Osteoblast (primary cell): Measurements from ENCODE around the gene ERO1A. TPM values are rescaled to one million over a fixed set of nuclear protein-coding genes. Genes with fewer than 3 reads are reported as not detected.

Source experiments
- DNase-seq: peaks from one replicate; pipeline ENCODE4 v3.0.0; 2011; ENCODE audit warnings: low spot score, mixed read lengths; ENCODE audit not compliant: insufficient read length; ENCODE audit errors: missing footprints
- H2AFZ ChIP-seq: 2 replicates; pipeline ENCODE4 v1.6.0; 2011; ENCODE audit warnings: mild to moderate bottlenecking, low read length
- H3K27ac ChIP-seq: 2 replicates; pipeline ENCODE4 v1.5.1; 2011; ENCODE audit warnings: mild to moderate bottlenecking, low read depth, low read length, moderate library complexity
- H3K27me3 ChIP-seq: 2 replicates; pipeline ENCODE4 v1.6.0; 2012; ENCODE audit warnings: mild to moderate bottlenecking, control low read depth, inconsistent platforms, low read length, moderate library complexity; ENCODE audit not compliant: insufficient read depth
- H3K36me3 ChIP-seq: 2 replicates; pipeline ENCODE4 v1.5.1; 2011; ENCODE audit warnings: mild to moderate bottlenecking, low read length, control low read depth, moderate library complexity; ENCODE audit not compliant: insufficient read depth
- H3K4me1 ChIP-seq: 2 replicates; pipeline ENCODE4 v1.5.1; 2011; ENCODE audit warnings: mild to moderate bottlenecking, low read length, control low read depth, moderate library complexity; ENCODE audit not compliant: insufficient read depth
- H3K4me2 ChIP-seq: 2 replicates; pipeline ENCODE4 v1.6.0; 2011; ENCODE audit warnings: mild to moderate bottlenecking, low read length; ENCODE audit not compliant: insufficient read depth
- H3K4me3 ChIP-seq: fragments of 200-600 bp; sonication (generic); 3 replicates; pipeline ENCODE4 v1.5.1; 2012; ENCODE audit warnings: mild to moderate bottlenecking, low read length, inconsistent platforms; ENCODE audit not compliant: insufficient read depth
- H3K79me2 ChIP-seq: 2 replicates; pipeline ENCODE4 v1.6.0; 2012; ENCODE audit warnings: mild to moderate bottlenecking, low read length, control low read depth, inconsistent platforms; ENCODE audit not compliant: insufficient read depth
- H3K9me3 ChIP-seq: 2 replicates; pipeline ENCODE4 v1.5.1; 2011; ENCODE audit warnings: low read depth, low read length, control low read depth
- H4K20me1 ChIP-seq: 2 replicates; pipeline ENCODE4 v1.6.0; 2012; ENCODE audit warnings: mild to moderate bottlenecking, low read length, control low read depth; ENCODE audit not compliant: insufficient read depth
- CTCF ChIP-seq: IDR thresholded peaks from 2 replicates; pipeline ENCODE4 v1.5.1; 2011; ENCODE audit warnings: mild to moderate bottlenecking, low read depth, low read length, moderate library complexity; ENCODE audit errors: extremely low read depth
- total RNA-seq: library from RNA; depleted of rRNA; stranded (reverse); fragments of >200 nt; gene quantifications from 2 replicates; pipeline ENCODE4 v1.2.3, GENCODE V29; 2012

Gene ERO1A
- total RNA-seq, 1 donor: 56.8 TPM

DNA sequence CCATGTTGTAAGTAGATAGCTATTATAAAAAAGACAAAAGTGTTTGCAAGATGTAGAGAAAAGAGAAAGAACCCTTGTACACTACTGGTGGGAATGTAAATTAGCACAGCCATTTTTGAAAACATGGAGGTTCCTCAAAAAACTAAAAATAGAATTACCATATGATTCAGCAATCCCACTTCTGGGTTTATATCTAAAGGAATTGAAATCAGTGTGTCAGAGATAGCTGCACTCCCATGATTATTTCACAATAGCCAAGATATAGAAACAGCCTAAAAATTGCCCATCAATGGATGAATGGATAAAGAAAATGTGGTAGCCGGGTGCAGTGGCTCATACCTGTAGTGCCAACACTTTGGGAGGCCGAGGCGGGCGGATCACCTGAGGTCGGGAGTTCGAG is 20.8 kb upstream of the ERO1A start:
- Histone ChIP-seq H3K79me2 (peaks cover 24% of the 10 kb centered on the region), H3K9me3 (no peaks in the 10 kb centered on the region)

DNA sequence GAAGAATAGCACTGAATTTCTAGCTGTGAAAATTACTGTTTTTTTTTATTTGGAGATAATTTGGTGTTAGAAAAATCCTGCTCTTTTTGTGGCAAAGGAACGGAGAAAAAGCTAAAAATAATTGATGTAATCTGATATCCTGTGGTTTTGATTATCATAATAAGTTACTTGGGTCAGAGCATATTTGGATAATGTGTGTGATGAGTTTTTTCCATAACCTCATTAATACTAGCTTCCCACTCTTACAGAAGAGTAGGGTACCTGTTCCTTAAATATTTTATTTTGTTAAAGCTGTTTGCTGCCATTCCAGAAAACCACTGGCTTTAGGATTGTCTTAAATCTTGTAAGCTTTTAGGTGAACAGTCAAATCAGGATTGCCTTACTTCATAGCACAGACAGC is 16.3 kb upstream of the ERO1A start:
- Histone ChIP-seq H4K20me1 (peaks cover 13% of the 10 kb centered on the region), H3K79me2 (peaks cover 57% of the 10 kb centered on the region), H3K27me3 (no peaks in the 10 kb centered on the region), H3K4me3 (no peak overlapping the region), H3K27ac (peak overlapping the region; percentile 38), H3K4me1 (peaks cover 34% of the 10 kb centered on the region), H3K36me3 (peaks cover 68% of the 10 kb centered on the region), H3K4me2 (no peak overlapping the region), H2AFZ (no peak overlapping the region), H3K9me3 (no peaks in the 10 kb centered on the region)
- no peak for DNase-seq
- no peak for TF ChIP-seq CTCF

More for the DNA sequence above, 20.8 kb upstream of the ERO1A start:
- Histone ChIP-seq H3K27ac (no peak overlapping the region), H3K36me3 (peaks cover 88% of the 10 kb centered on the region), H3K4me1 (peaks cover 8% of the 10 kb centered on the region), H3K4me2 (no peak overlapping the region), H2AFZ (no peak overlapping the region), H3K27me3 (no peaks in the 10 kb centered on the region), H4K20me1 (no peaks in the 10 kb centered on the region), H3K4me3 (no peak overlapping the region)
- no peak for DNase-seq
- TF ChIP-seq CTCF: no peak

DNA sequence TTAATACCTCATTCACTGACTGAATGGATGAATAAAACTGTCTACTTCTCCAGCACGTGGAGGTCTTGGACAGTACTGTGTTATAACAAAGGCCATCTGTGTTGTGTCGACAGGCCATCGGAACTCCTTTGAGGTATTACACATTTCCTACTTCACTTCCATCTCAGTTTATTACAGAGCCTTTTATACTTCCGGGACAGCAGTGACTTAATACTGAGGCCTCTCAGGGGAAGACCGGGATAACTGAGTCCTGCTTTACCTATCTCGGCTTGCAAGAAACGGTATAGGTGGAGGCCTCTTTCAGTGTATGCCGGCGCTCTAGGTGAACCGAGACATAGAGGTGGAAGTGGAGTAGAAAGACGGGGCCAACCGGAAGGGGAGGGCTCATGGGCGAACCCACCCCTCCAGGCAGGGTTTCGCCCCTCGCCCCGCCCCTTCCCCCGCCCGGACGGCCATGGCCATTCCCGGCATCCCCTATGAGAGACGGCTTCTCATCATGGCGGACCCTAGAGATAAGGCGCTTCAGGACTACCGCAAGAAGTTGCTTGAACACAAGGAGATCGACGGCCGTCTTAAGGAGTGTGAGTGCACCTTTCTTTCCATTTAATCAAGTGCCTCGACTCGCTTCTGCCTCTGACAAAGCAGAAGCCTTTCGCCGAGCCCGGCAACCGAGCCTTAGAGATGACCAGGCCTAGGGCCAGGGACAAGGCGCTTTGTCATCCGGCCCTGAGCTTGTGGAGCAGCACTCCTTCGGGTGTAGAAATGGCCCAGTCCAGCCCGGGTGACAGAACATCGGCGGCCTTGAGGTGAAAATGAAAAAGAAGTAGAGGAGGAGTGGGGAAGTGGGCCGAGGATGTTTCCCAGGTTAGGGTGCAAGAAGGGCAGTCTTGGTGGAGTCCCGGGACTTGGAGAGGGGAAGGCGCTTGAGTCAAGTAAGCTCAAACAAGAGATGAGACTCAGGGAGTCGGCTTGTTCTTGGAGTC is 11.7 kb upstream of the ERO1A start, which contains the start of gene PSMC6:
TSS of gene PSMC6 (plus strand) at position 477 of the 983 bp plus-strand sequence. CDS start at position 497, 20 bp downstream.
- H3K4me2 ChIP-seq: peak within 1 kb of the TSS; percentile 91
- H2AFZ ChIP-seq: peak within 1 kb of the TSS; percentile 100

More for the DNA sequence above, 11.7 kb upstream of the ERO1A start, which contains the start of gene PSMC6:
- Histone ChIP-seq H3K27ac (peak within 1 kb of the TSS; percentile 97), H3K36me3 (peaks cover 21% of the 10 kb centered on the region), H4K20me1 (peaks cover 13% of the 10 kb centered on the region), H3K4me3 (peak within 1 kb of the TSS; percentile 98), H3K4me1 (peaks cover 50% of the 10 kb centered on the region), H3K9me3 (no peaks in the 10 kb centered on the region), H3K79me2 (peaks cover 42% of the 10 kb centered on the region), H3K27me3 (no peaks in the 10 kb centered on the region)
- TF ChIP-seq CTCF: no peak
- peak; percentile 94 for DNase-seq
